H9 (cell line): ENCODE results near the gene CABP4. TPM values are rescaled to one million over a fixed set of nuclear protein-coding genes. Genes with fewer than 3 reads are reported as not detected.
A peak's percentile ranks its signal among the peaks of the same experiment; 100 is the strongest.

Source experiments
- DNase-seq: peaks from one replicate; pipeline ENCODE4 v3.0.0-alpha.2; 2017
- H2AFZ ChIP-seq: one replicate; pipeline ENCODE4 v1.6.1; 2013; ENCODE audit warnings: mild to moderate bottlenecking, low read length, control low read depth, moderate library complexity
- H2AK5ac ChIP-seq: 2 replicates; pipeline ENCODE4 v1.6.1; 2013; ENCODE audit warnings: low read length, control low read depth, mixed read lengths; ENCODE audit not compliant: insufficient read length
- H2BK120ac ChIP-seq: one replicate; pipeline ENCODE4 v1.6.1; 2013; ENCODE audit warnings: low read depth, mild to moderate bottlenecking, low read length, control low read depth, inconsistent platforms; ENCODE audit not compliant: poor library complexity, severe bottlenecking
- H2BK12ac ChIP-seq: 2 replicates; pipeline ENCODE4 v1.6.1; 2013; ENCODE audit warnings: low read length, control low read depth, mixed read lengths, low read depth; ENCODE audit not compliant: insufficient read length
- H2BK15ac ChIP-seq: 2 replicates; pipeline ENCODE4 v1.6.1; 2013; ENCODE audit warnings: low read depth, low read length, control low read depth
- H2BK20ac ChIP-seq: one replicate; pipeline ENCODE4 v1.6.1; 2013; ENCODE audit warnings: low read depth, mild to moderate bottlenecking, low read length, control low read depth, inconsistent platforms; ENCODE audit not compliant: poor library complexity, severe bottlenecking
- H2BK5ac ChIP-seq: 2 replicates; pipeline ENCODE4 v1.6.1; 2013; ENCODE audit warnings: low read length, control low read depth, mixed read lengths; ENCODE audit not compliant: insufficient read length
- H3K14ac ChIP-seq: 2 replicates; pipeline ENCODE4 v1.6.1; 2013; ENCODE audit warnings: low read length, control low read depth; ENCODE audit not compliant: insufficient read depth
- H3K18ac ChIP-seq: 2 replicates; pipeline ENCODE4 v1.6.1; 2013; ENCODE audit warnings: low read depth, mild to moderate bottlenecking, mixed read lengths, low read length, control low read depth; ENCODE audit not compliant: insufficient read length
- H3K23ac ChIP-seq: 2 replicates; pipeline ENCODE4 v1.6.1; 2013; ENCODE audit warnings: low read length, control low read depth, mixed read lengths, low read depth; ENCODE audit not compliant: insufficient read length
- H3K23me2 ChIP-seq: 2 replicates; pipeline ENCODE4 v1.6.1; 2013; ENCODE audit warnings: low read depth, mild to moderate bottlenecking, mixed read lengths, low read length, control low read depth; ENCODE audit not compliant: insufficient read length, poor library complexity, severe bottlenecking
- H3K27ac ChIP-seq: 2 replicates; pipeline ENCODE4 v1.5.1; 2013; ENCODE audit warnings: low read length, control low read depth, mixed read lengths, low read depth; ENCODE audit not compliant: insufficient read length
- H3K27me3 ChIP-seq: 2 replicates; pipeline ENCODE4 v1.6.1; 2013; ENCODE audit warnings: low read length, control low read depth, inconsistent platforms; ENCODE audit not compliant: insufficient read depth
- H3K4ac ChIP-seq: 2 replicates; pipeline ENCODE4 v1.6.1; 2013; ENCODE audit warnings: low read depth, mild to moderate bottlenecking, control low read depth, inconsistent platforms, low read length, moderate library complexity
- H3K4me1 ChIP-seq: 2 replicates; pipeline ENCODE4 v1.6.1; 2013; ENCODE audit warnings: low read length, control low read depth, inconsistent platforms; ENCODE audit not compliant: insufficient read depth
- H3K4me2 ChIP-seq: 2 replicates; pipeline ENCODE4 v1.6.1; 2013; ENCODE audit warnings: low read length, control low read depth, mixed read lengths; ENCODE audit not compliant: insufficient read length, insufficient read depth
- H3K56ac ChIP-seq: 2 replicates; pipeline ENCODE4 v1.6.1; 2013; ENCODE audit warnings: low read depth, mild to moderate bottlenecking, mixed read lengths, low read length, control low read depth; ENCODE audit not compliant: insufficient read length
- H3K79me1 ChIP-seq: 2 replicates; pipeline ENCODE4 v1.6.1; 2013; ENCODE audit warnings: low read depth, mild to moderate bottlenecking, moderate library complexity, low read length, control low read depth, inconsistent platforms; ENCODE audit not compliant: insufficient read depth, poor library complexity, severe bottlenecking
- H3K79me2 ChIP-seq: 2 replicates; pipeline ENCODE4 v1.6.1; 2013; ENCODE audit warnings: low read length, control low read depth, inconsistent platforms; ENCODE audit not compliant: insufficient read depth
- H3K9ac ChIP-seq: 2 replicates; pipeline ENCODE4 v1.6.1; 2013; ENCODE audit warnings: low read length, control low read depth, mixed read lengths; ENCODE audit not compliant: insufficient read length; ENCODE audit errors: extremely low read depth
- H3K9me3 ChIP-seq: one replicate; pipeline ENCODE4 v1.6.1; 2013; ENCODE audit warnings: low read depth, low read length, inconsistent platforms; ENCODE audit not compliant: control insufficient read depth
- H3T11ph ChIP-seq: one replicate; pipeline ENCODE4 v1.6.1; 2013; ENCODE audit warnings: mild to moderate bottlenecking, low read length, control low read depth, inconsistent platforms
- H4K20me1 ChIP-seq: one replicate; pipeline ENCODE4 v1.6.1; 2013; ENCODE audit not compliant: control insufficient read depth, insufficient read length, insufficient read depth
- H4K5ac ChIP-seq: 2 replicates; pipeline ENCODE4 v1.6.1; 2013; ENCODE audit warnings: low read depth, mild to moderate bottlenecking, mixed read lengths, low read length, control low read depth; ENCODE audit not compliant: insufficient read length
- H4K8ac ChIP-seq: replicated peaks from 2 replicates; pipeline ENCODE4 v1.6.1; 2013; ENCODE audit warnings: low read length, control low read depth, mixed read lengths, low read depth; ENCODE audit not compliant: insufficient read length
- H4K91ac ChIP-seq: 2 replicates; pipeline ENCODE4 v1.6.1; 2013; ENCODE audit warnings: low read depth, mild to moderate bottlenecking, moderate library complexity, mixed read lengths, low read length, control low read depth; ENCODE audit not compliant: insufficient read length
- H3K27ac Mint-ChIP-seq, 3 experiments: 2 replicates in 2 of 3; 3 replicates in 1 of 3; pipeline ENCODE4 v1.8.0; 2020 to 2021; ENCODE audit warnings: mixed read lengths in 3 of 3, mild to moderate bottlenecking in 1 of 3, moderate library complexity in 1 of 3
- H3K27me3 Mint-ChIP-seq: 2 replicates; pipeline ENCODE4 v1.8.0; 2021; ENCODE audit warnings: low read depth, mild to moderate bottlenecking, moderate library complexity, mixed read lengths
- H3K36me3 Mint-ChIP-seq, 3 experiments: 2 replicates in 2 of 3; 3 replicates in 1 of 3; pipeline ENCODE4 v1.8.0; 2020 to 2021; ENCODE audit warnings: low read depth in 3 of 3, mixed read lengths in 3 of 3; ENCODE audit not compliant: insufficient read depth in 1 of 3
- H3K4me1 Mint-ChIP-seq, 2 experiments: 2 replicates each; pipeline ENCODE4 v1.8.0; 2020; ENCODE audit warnings: mixed read lengths in 2 of 2
- H3K4me3 Mint-ChIP-seq, 2 experiments: 2 replicates in 1 of 2; 3 replicates in 1 of 2; pipeline ENCODE4 v1.8.0; 2020 to 2021; ENCODE audit warnings: mild to moderate bottlenecking in 2 of 2, mixed read lengths in 2 of 2, moderate library complexity in 1 of 2
- H3K9me3 Mint-ChIP-seq, 2 experiments: 2 replicates in 1 of 2; 3 replicates in 1 of 2; pipeline ENCODE4 v1.8.0; 2020; ENCODE audit warnings: mild to moderate bottlenecking in 2 of 2, mixed read lengths in 2 of 2, moderate library complexity in 1 of 2
- WGBS: extraction: QIAGEN DNeasy Blood & Tissue Kit; methylation state at CpG from one replicate; pipeline ENCODE4 v1.1.7; 2013; ENCODE audit warnings: missing lambda C conversion rate, low lambda C conversion rate, mixed read lengths; ENCODE audit not compliant: insufficient read length; ENCODE audit errors: extremely low coverage; 5-methylcytosine and 5-hydroxymethylcytosine counted together
- total RNA-seq: library from RNA; stranded (reverse); gene quantifications from 2 replicates; pipeline ENCODE4 v1.2.1, GENCODE V29; 2021
- TF ChIP-seq, protein P1 (sequence below): fragments of 200-600 bp; sonication (generic); conservative IDR thresholded peaks from 3 replicates; pipeline ENCODE4 v1.8.0; 2021; ENCODE audit warnings: antibody characterized with exemption, mild to moderate bottlenecking

Gene CABP4
- total RNA-seq, 1 experiment from 2014 or later = not detected

- no peak overlapping the region for H2BK5ac ChIP-seq
Observed at GRCh38 chr11:67502328-67502979, 47.3 kb downstream of the CABP4 start.

More at GRCh38 chr11:67502328-67502979, 47.3 kb downstream of the CABP4 start:
- Mint-ChIP-seq H3K36me3 (peaks cover 10 to 29% (median 19%) of the 10 kb centered on the region in 3 experiments), H3K4me3 (peak overlapping the region; percentile 54 to 74; a peak in 4 of 5 replicates), H3K27ac (no peak overlapping the region), H3K9me3 (no peaks in the 10 kb centered on the region; a peak in 1 of 5 replicates), H3K4me1 (peaks cover 13 to 24% of the 10 kb centered on the region in 2 experiments), H3K27me3 (peaks cover 10% of the 10 kb centered on the region)
- no peak overlapping the region for H2AK5ac ChIP-seq
- no peak overlapping the region for H2BK12ac ChIP-seq
- no peaks in the 10 kb centered on the region for H3K27me3 ChIP-seq
- TF ChIP-seq, protein P1, sequence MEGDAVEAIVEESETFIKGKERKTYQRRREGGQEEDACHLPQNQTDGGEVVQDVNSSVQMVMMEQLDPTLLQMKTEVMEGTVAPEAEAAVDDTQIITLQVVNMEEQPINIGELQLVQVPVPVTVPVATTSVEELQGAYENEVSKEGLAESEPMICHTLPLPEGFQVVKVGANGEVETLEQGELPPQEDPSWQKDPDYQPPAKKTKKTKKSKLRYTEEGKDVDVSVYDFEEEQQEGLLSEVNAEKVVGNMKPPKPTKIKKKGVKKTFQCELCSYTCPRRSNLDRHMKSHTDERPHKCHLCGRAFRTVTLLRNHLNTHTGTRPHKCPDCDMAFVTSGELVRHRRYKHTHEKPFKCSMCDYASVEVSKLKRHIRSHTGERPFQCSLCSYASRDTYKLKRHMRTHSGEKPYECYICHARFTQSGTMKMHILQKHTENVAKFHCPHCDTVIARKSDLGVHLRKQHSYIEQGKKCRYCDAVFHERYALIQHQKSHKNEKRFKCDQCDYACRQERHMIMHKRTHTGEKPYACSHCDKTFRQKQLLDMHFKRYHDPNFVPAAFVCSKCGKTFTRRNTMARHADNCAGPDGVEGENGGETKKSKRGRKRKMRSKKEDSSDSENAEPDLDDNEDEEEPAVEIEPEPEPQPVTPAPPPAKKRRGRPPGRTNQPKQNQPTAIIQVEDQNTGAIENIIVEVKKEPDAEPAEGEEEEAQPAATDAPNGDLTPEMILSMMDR = no peak
- H3T11ph ChIP-seq = no peak overlapping the region
- H3K79me1 ChIP-seq = no peaks in the 10 kb centered on the region
- no peak overlapping the region for H3K4me2 ChIP-seq
- H3K4ac ChIP-seq = no peak overlapping the region
- H4K5ac ChIP-seq = no peak overlapping the region
- H3K18ac ChIP-seq = no peak overlapping the region
- H2AFZ ChIP-seq = no peak overlapping the region
- no peaks in the 10 kb centered on the region for H3K79me2 ChIP-seq
- H2BK120ac ChIP-seq = no peak overlapping the region
- peaks cover 12% of the 10 kb centered on the region for H3K23me2 ChIP-seq
- no peak overlapping the region for H3K27ac ChIP-seq
- no peaks in the 10 kb centered on the region for H3K4me1 ChIP-seq
- H3K14ac ChIP-seq = no peak overlapping the region
- no peak overlapping the region for H3K9ac ChIP-seq
- H3K23ac ChIP-seq = no peak overlapping the region
- no peak overlapping the region for H2BK20ac ChIP-seq
- no peak overlapping the region for H4K8ac ChIP-seq
- H3K56ac ChIP-seq = no peak overlapping the region
- H4K20me1 ChIP-seq = no peaks in the 10 kb centered on the region
- WGBS = no CpG with 5 or more reads among the region's 18 CpGs
- no peak for DNase-seq
- H4K91ac ChIP-seq = no peak overlapping the region
- H2BK15ac ChIP-seq = no peak overlapping the region
- no peaks in the 10 kb centered on the region for H3K9me3 ChIP-seq
